ENCODE results near the gene GAPVD1. TPM values are rescaled to one million over a fixed set of nuclear protein-coding genes. Genes with fewer than 3 reads are reported as not detected.
"Not testable (repeated sequence)": the region's sequence is repeated elsewhere in the genome, so short reads cannot be mapped to it uniquely, and the experiment has no call there.

The GAPVD1 gene
- total and polyA plus RNA-seq, 4 donors: 10.6 to 138 (median 35.2) TPM

DNA sequence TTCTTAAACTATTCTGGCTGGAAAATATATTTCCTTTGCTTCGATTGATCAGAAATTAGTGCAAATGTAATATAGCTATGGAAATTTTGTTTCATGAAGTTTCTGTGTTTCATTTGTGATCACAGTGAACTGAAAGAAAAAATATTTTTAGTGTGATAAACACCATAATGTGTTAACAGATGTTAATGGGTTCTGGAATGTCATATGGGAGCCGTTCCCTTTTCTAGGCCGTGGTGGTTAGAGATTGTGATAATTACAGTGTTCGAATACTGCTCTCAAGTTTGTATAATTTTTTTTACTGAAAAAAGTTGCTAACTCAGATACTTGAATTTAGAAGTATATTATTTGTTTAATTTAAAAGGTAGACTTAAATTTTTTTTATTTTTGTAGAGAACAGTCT is 19.3 kb downstream of the GAPVD1 start:
- DNase-seq (no peak), ATAC-seq (ENCODE audit: insufficient read depth, low FRiP score) (no peak)
- no peaks in the 10 kb centered on the region for H3K27me3 ChIP-seq (ENCODE audit: control insufficient read depth in 3 of 3, insufficient read depth in 3 of 3, low read length in 2 of 3)

DNA sequence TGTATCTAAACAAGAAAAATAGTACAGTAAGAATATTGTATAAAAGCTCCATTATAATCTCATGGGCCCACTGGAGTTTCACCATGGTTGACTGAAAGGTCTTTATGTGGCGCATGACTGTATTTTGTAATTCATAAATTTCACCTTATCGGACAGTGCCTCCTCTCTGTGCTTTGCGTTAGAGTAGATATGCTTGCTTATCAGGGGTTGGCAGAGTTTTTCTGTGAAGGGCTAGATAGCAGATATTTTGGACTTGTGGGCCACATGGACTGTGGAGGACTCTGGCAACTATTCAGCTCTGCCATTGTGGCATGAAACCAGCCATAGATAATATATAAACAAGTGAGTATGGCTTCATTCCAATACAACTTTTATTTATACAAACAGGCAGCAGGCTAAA is 23.2 kb downstream of the GAPVD1 start:
- Histone ChIP-seq H3K36me3 (ENCODE audit: control insufficient read depth in 4 of 4, insufficient read depth in 4 of 4, low read length in 4 of 4) (peaks cover 0 to 4% (median under 1%) of the 10 kb centered on the region in 4 donors), H3K27ac (ENCODE audit: low read depth in 1 of 2, low read length in 1 of 2) (no peak overlapping the region), H3K9ac (ENCODE audit: insufficient read depth in 1 of 2, low read length in 2 of 2) (no peak overlapping the region), H3K4me3 (no peak overlapping the region), H3K27me3 (ENCODE audit: control insufficient read depth in 3 of 3, insufficient read depth in 3 of 3, low read length in 2 of 3) (no peaks in the 10 kb centered on the region), H3K4me1 (ENCODE audit: control insufficient read depth in 5 of 5, insufficient read depth in 5 of 5, low read length in 5 of 5) (peaks cover 0 to 12% (median 0%) of the 10 kb centered on the region in 5 donors), H3K9me3 (ENCODE audit: control insufficient read depth in 4 of 4, insufficient read depth in 3 of 4, low read length in 3 of 4) (no peaks in the 10 kb centered on the region)
- TF ChIP-seq, protein P1, sequence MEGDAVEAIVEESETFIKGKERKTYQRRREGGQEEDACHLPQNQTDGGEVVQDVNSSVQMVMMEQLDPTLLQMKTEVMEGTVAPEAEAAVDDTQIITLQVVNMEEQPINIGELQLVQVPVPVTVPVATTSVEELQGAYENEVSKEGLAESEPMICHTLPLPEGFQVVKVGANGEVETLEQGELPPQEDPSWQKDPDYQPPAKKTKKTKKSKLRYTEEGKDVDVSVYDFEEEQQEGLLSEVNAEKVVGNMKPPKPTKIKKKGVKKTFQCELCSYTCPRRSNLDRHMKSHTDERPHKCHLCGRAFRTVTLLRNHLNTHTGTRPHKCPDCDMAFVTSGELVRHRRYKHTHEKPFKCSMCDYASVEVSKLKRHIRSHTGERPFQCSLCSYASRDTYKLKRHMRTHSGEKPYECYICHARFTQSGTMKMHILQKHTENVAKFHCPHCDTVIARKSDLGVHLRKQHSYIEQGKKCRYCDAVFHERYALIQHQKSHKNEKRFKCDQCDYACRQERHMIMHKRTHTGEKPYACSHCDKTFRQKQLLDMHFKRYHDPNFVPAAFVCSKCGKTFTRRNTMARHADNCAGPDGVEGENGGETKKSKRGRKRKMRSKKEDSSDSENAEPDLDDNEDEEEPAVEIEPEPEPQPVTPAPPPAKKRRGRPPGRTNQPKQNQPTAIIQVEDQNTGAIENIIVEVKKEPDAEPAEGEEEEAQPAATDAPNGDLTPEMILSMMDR (IDR thresholded peaks at IDR 0.05; ENCODE audit: control extremely low read depth, extremely low read depth): no peak
- WGBS, 2 donors: 69 to 77% methylated on average over 3 of the region's 3 CpGs
- no peak for DNase-seq
- ATAC-seq (ENCODE audit: insufficient read depth, low FRiP score): no peak

More for the DNA sequence above, 19.3 kb downstream of the GAPVD1 start:
- Histone ChIP-seq H3K9me3 (ENCODE audit: control insufficient read depth in 4 of 4, insufficient read depth in 3 of 4, low read length in 3 of 4) (no peaks in the 10 kb centered on the region), H3K4me3 (no peak overlapping the region), H3K9ac (ENCODE audit: insufficient read depth in 1 of 2, low read length in 2 of 2) (no peak overlapping the region), H3K36me3 (ENCODE audit: control insufficient read depth in 4 of 4, insufficient read depth in 4 of 4, low read length in 4 of 4) (peaks cover 0 to 3% (median 0%) of the 10 kb centered on the region in 4 donors), H3K27ac (ENCODE audit: low read depth in 1 of 2, low read length in 1 of 2) (no peak overlapping the region), H3K4me1 (ENCODE audit: control insufficient read depth in 5 of 5, insufficient read depth in 5 of 5, low read length in 5 of 5) (peaks cover 0 to 6% (median 0%) of the 10 kb centered on the region in 5 donors)
- TF ChIP-seq, protein P1 (IDR thresholded peaks at IDR 0.05; ENCODE audit: control extremely low read depth, extremely low read depth): no peak
- 65 to 72% methylated on average over 4 of the region's 4 CpGs for WGBS, 2 donors

DNA sequence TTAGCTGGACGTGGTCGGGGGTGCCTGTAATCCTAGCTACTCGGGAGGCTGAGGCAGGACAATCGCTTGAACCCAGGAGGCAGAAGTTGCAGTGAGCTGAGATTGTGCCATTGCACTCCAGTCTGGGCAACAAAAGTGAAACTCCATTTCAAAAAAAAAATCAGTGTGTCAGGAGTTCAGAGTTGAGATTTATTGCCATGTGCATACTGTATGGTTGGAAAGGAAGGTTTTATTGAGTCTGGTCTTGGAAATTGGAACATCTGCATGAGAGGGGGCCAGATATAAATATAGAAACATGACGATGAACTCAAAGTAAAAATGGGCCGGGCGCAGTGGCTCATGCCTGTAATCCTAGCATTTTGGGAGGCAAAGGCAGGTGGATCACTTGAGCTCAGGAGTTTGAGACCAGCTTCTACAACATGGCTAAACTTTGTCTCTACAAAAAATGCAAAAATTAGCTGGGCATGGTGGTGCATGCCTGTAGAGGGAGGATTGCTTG is 25.4 kb downstream of the GAPVD1 start:
- whole genome bisulfite sequencing, 2 donors: 94% methylated on average over 7 of the region's 7 CpGs
- not testable (repeated sequence) for H3K27me3 ChIP-seq (ENCODE audit: control insufficient read depth in 3 of 3, insufficient read depth in 3 of 3, low read length in 2 of 3); H3K27ac ChIP-seq (ENCODE audit: low read depth in 1 of 2, low read length in 1 of 2); DNase-seq; ATAC-seq (ENCODE audit: insufficient read depth, low FRiP score); H3K9me3 ChIP-seq (ENCODE audit: control insufficient read depth in 4 of 4, insufficient read depth in 3 of 4, low read length in 3 of 4); H3K36me3 ChIP-seq (ENCODE audit: control insufficient read depth in 4 of 4, insufficient read depth in 4 of 4, low read length in 4 of 4); H3K9ac ChIP-seq (ENCODE audit: insufficient read depth in 1 of 2, low read length in 2 of 2); H3K4me3 ChIP-seq
- H3K4me1 ChIP-seq (ENCODE audit: control insufficient read depth in 5 of 5, insufficient read depth in 5 of 5, low read length in 5 of 5): peaks cover 0 to 18% (median 0%) of the 10 kb centered on the region in 5 donors

DNA sequence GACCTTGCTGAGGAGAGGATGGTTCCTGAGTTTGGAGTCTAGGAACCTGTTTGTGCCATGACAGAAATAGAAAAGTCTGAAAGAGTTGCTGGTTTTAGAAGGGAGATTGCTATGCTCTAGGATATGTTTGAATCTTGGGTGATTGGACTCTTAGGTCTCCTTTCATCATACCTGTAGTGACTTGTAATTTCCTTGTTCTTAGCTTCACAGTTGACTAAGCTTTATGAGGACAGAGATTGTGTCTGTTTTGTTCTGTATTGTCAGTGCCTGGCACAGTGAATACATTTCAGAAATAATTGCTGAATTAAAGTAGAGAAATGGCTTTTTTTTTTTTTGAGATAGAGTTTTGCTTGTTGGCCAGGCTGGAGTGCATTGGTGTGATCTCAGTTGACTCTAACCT is 31.5 kb downstream of the GAPVD1 start:
- H3K27ac ChIP-seq (ENCODE audit: low read depth in 1 of 2, low read length in 1 of 2): no peak overlapping the region
- peaks cover 0 to 4% (median 2%) of the 10 kb centered on the region in 4 donors for H3K36me3 ChIP-seq (ENCODE audit: control insufficient read depth in 4 of 4, insufficient read depth in 4 of 4, low read length in 4 of 4)
- no peaks in the 10 kb centered on the region for H3K27me3 ChIP-seq (ENCODE audit: control insufficient read depth in 3 of 3, insufficient read depth in 3 of 3, low read length in 2 of 3)
- peaks cover 0 to 26% (median 0%) of the 10 kb centered on the region in 5 donors for H3K4me1 ChIP-seq (ENCODE audit: control insufficient read depth in 5 of 5, insufficient read depth in 5 of 5, low read length in 5 of 5)
- H3K9ac ChIP-seq (ENCODE audit: insufficient read depth in 1 of 2, low read length in 2 of 2): no peak overlapping the region
- TF ChIP-seq, protein P1 (IDR thresholded peaks at IDR 0.05; ENCODE audit: control extremely low read depth, extremely low read depth): no peak
- ATAC-seq (ENCODE audit: insufficient read depth, low FRiP score) (no peak), DNase-seq (no peak)
- H3K4me3 ChIP-seq: no peak overlapping the region
- H3K9me3 ChIP-seq (ENCODE audit: control insufficient read depth in 4 of 4, insufficient read depth in 3 of 4, low read length in 3 of 4): no peaks in the 10 kb centered on the region
